Parathyroid adenoma (tissue), 2 donors: Measurements from ENCODE around the gene PIK3R1.
A peak's percentile ranks its signal among the peaks of the same experiment; 100 is the strongest.
"Not testable (repeated sequence)": the region's sequence is repeated elsewhere in the genome, so short reads cannot be mapped to it uniquely, and the experiment has no call there.

Source experiments
- H2AFZ ChIP-seq: fragments of 300-600 bp; sonication (generic); one replicate; pipeline ENCODE4 v1.7.0; 2017; ENCODE audit warnings: antibody characterized with exemption, mild to moderate bottlenecking
- H3K27ac ChIP-seq: fragments of 300-600 bp; sonication (generic); one replicate; pipeline ENCODE4 v1.7.0; 2017
- H3K27me3 ChIP-seq: fragments of 300-600 bp; sonication (generic); one replicate; pipeline ENCODE4 v1.7.0; 2017; ENCODE audit warnings: low read length; ENCODE audit not compliant: control insufficient read depth, insufficient read depth
- H3K36me3 ChIP-seq: fragments of 300-600 bp; sonication (generic); one replicate; pipeline ENCODE4 v1.7.0; 2017; ENCODE audit warnings: low read length; ENCODE audit not compliant: control insufficient read depth, insufficient read depth
- H3K4me1 ChIP-seq: fragments of 300-600 bp; sonication (generic); one replicate; pipeline ENCODE4 v1.7.0; 2017; ENCODE audit warnings: control low read depth
- H3K4me2 ChIP-seq: fragments of 300-600 bp; sonication (generic); one replicate; pipeline ENCODE4 v1.7.0; 2017; ENCODE audit warnings: low read length
- H3K4me3 ChIP-seq: fragments of 300-600 bp; sonication (generic); one replicate; pipeline ENCODE4 v1.7.0; 2017; ENCODE audit warnings: low read depth, low read length
- H3K79me2 ChIP-seq: fragments of 300-600 bp; sonication (generic); one replicate; pipeline ENCODE4 v1.7.0; 2017; ENCODE audit warnings: control low read depth
- H3K9ac ChIP-seq: fragments of 300-600 bp; sonication (generic); one replicate; pipeline ENCODE4 v1.7.0; 2017; ENCODE audit warnings: mild to moderate bottlenecking
- H3K9me3 ChIP-seq: fragments of 300-600 bp; sonication (generic); one replicate; pipeline ENCODE4 v1.7.0; 2017; ENCODE audit warnings: low read length; ENCODE audit not compliant: control insufficient read depth
- CTCF ChIP-seq: fragments of 300-600 bp; sonication (generic); IDR thresholded peaks from one replicate; pipeline ENCODE4 v1.7.0; 2017; ENCODE audit warnings: antibody characterized with exemption, mild to moderate bottlenecking
- donor health status: primary hyperparathyroidism.

The PIK3R1 gene

DNA sequence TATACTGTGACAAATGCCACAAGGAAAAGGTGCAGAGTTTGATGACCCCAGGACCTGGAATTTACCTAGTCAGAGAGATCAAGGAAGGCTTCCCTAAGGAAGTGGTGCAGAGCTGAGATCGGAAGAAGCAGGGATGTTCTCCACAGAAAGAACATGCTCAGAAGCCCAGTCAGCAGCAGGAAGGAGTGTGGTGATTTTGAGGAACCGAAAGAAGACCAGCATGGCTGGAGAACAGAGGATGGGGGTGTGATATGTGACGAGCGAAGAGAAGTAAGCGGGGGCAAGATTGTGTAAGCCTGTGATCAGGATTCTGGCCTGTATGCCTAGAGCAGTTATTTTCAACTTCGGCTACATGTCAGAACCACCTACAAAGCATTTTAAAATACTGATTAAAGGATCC lies 18.7 kb upstream of the PIK3R1 start:
- Histone ChIP-seq H3K79me2 (no peaks in the 10 kb centered on the region), H3K4me3 (no peak overlapping the region), H3K27me3 (no peaks in the 10 kb centered on the region), H3K4me2 (no peak overlapping the region), H3K27ac (no peak overlapping the region), H3K4me1 (no peaks in the 10 kb centered on the region), H3K36me3 (no peaks in the 10 kb centered on the region), H3K9me3 (no peaks in the 10 kb centered on the region), H2AFZ (no peak overlapping the region), H3K9ac (no peak overlapping the region)
- TF ChIP-seq CTCF = no peak

- Histone ChIP-seq H3K79me2 (no peaks in the 10 kb centered on the region), H3K4me2 (no peak overlapping the region), H3K9ac (no peak overlapping the region), H3K4me1 (no peaks in the 10 kb centered on the region), H3K9me3 (no peaks in the 10 kb centered on the region), H2AFZ (no peak overlapping the region), H3K27ac (no peak overlapping the region), H3K27me3 (no peaks in the 10 kb centered on the region), H3K36me3 (no peaks in the 10 kb centered on the region), H3K4me3 (no peak overlapping the region)
- no peak for TF ChIP-seq CTCF
These were observed 15.3 kb upstream of the PIK3R1 start for GRCh38 chr5:68200288-68200687.

DNA sequence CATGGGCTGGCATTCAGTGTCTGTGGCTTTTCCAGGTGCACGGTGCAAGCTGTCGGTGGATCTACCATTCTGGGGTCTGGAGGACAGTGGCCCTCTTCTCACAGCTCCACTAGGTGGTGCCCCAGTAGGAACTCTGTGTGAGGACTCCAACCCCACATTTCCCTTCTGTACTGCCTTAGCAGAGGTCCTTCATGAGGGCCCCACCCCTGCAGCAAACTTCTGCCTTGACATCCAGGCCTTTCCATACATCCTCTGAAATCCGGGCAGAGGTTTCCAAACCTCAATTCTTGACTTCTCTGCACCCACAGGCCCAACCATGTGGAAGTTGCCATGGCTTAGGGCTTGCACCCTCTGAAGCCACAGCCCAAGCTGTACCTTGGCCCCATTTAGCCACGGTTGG lies 4.9 kb upstream of the PIK3R1 start:
- H2AFZ ChIP-seq, H3K4me2 ChIP-seq, H3K9me3 ChIP-seq, H3K27me3 ChIP-seq, H3K4me3 ChIP-seq, H3K27ac ChIP-seq, H3K36me3 ChIP-seq, H3K4me1 ChIP-seq, H3K79me2 ChIP-seq, H3K9ac ChIP-seq: not testable (repeated sequence)

- no peak for TF ChIP-seq CTCF
- H3K36me3 ChIP-seq = no peaks in the 10 kb centered on the region
- peak overlapping the region; percentile 99 for H3K27ac ChIP-seq
- peak overlapping the region; percentile 98 for H3K9ac ChIP-seq
- no peaks in the 10 kb centered on the region for H3K27me3 ChIP-seq
- H3K9me3 ChIP-seq = no peaks in the 10 kb centered on the region
- peak overlapping the region; percentile 91 for H3K4me2 ChIP-seq
- H3K4me1 ChIP-seq = peaks cover 15% of the 10 kb centered on the region
- H3K4me3 ChIP-seq = peak overlapping the region; percentile 91
- peaks cover 24% of the 10 kb centered on the region for H3K79me2 ChIP-seq
- peak overlapping the region; percentile 97 for H2AFZ ChIP-seq
These were observed 911 bp upstream of the PIK3R1 start for GRCh38 chr5:68214482-68215207.

- Histone ChIP-seq H3K4me2 (peak overlapping the region; percentile 77), H3K27ac (peak overlapping the region; percentile 99), H3K4me3 (peak overlapping the region; percentile 91), H3K27me3 (no peaks in the 10 kb centered on the region), H3K9ac (peak overlapping the region; percentile 78), H3K79me2 (peaks cover 35% of the 10 kb centered on the region), H3K36me3 (no peaks in the 10 kb centered on the region), H3K4me1 (peaks cover 15% of the 10 kb centered on the region), H3K9me3 (no peaks in the 10 kb centered on the region), H2AFZ (peak overlapping the region; percentile 80)
- TF ChIP-seq CTCF = no peak
These were observed 315 bp downstream of the PIK3R1 start for GRCh38 chr5:68215898-68216244.
